ENCODE measurements around the gene MICALL2.
A peak's percentile ranks its signal among the peaks of the same experiment; 100 is the strongest.

The MICALL2 gene

GRCh38 chr7:1458683-1459511, at the start of gene MICALL2:
MICALL2 (minus strand) TSS chr7:1459470; CDS start chr7:1459326, 144 bp downstream.
- no peak for DNase-seq

GRCh38 chr7:1508277-1508758, 49.0 kb upstream of the MICALL2 start:
- no peak for DNase-seq

DNA sequence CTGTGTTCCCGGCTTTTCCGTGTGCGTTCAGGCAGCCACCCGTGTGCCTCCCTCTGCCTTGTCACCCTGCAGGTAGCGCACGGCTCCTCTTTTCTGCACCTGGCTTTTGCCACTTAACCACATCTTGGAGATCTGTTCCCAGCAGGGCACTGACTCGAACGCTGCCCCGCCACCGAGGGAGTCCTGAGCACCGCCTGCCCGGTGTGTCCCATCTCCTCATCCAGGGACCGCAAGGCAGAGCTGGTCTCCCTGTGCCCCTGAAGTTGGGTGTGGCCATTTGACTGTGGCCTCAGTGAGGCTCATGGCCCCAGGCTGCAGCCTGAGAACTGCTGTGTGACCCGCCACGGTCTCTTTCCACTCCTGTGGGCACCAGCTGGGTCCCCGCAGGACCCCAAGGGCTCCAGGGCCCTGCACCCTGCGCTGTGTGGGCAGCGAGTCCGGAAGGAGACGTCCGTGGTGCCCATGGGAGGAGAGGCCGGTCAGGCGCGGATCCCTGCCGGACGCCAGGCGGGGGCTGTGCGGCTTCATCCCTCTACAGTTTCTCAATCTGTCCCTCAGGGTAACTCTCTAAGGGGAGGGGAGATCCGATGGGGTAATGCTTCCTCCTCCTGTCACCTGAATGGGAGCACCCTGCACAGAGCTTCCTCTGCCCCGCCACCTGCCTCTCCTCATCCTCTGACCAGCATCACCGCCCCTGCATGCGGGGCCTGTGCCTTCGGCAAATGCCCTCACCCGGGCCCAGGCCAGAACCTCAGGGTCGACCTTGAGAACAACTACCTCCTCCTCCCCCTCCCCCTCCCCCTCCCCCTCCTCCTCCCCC, 46.7 kb upstream of the MICALL2 start:
- no peak for DNase-seq

DNA sequence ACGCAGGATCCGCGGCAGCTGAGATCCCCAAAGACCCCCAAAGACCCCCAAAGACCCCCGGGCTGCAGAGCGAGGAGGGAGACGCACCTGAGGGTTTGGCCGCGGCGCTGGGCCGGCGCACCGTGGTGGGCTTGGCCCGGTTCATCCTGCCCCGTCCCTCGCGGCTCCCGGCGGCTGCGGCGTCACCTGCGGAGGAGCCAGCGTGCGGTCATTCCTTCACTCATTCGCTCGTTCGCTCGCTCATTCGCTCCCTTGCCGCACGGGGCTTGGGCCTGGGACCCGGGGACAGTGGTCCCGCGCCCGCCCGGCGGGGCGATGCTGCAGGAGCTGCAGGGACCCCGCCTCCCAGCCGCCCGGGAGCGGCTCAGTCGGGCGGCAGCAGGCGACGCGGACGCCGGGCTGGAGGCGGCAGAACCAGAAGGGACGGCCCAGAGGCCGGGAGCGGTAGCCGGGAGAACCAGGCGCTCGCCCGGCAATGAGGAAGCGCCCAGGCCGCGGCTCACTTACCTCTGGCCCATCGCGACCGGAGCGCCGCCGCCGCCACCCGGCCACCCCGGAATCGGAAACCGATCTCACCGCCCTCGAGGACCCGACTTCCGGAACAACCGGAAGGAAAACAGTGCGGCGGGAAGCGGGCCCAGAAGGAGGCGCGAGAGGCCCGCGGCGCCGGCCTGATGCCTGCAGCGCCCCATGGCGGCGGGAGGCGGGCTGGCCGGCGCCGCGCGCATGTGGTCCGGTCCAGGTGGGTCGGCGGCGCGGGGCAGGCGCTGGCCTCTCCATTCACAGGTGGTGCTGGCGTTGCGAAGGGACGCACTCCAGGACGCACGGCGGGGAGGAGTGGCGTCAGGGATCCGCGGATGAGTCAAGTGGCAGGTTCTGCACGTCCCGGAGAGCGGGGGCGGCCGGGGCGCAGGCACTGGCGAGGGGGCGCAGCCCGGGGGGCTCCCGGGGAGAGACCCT, 44.8 kb upstream of the MICALL2 start, which contains the start of gene INTS1:
INTS1 (minus strand) TSS at position 574 of the 960 bp plus-strand sequence; CDS start at position 145, 429 bp downstream.
- peak; percentile 70 for DNase-seq

- DNase-seq = no peak
These were observed 44.1 kb upstream of the MICALL2 start for GRCh38 chr7:1503390-1503789.

DNA sequence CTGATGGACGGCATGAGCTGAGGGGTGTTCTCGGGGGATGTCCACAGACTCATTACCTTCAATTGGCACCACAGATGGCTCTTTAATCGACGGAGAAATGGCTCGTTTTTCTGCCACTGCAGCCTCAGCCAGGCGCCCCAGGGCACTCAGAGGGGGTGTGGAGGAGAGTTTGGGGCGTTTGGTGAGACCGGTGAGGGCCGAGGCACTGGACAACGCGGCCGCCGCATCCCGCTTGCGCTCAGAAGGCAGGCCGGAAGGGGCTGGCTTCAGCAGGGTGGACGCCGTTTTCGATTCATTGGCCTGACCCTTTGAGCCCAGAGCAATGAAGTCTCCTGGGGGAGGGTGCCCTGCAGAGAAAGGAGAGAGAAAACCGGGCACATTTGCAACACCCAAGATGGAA, 43.6 kb upstream of the MICALL2 start:
- no peak for DNase-seq

DNA sequence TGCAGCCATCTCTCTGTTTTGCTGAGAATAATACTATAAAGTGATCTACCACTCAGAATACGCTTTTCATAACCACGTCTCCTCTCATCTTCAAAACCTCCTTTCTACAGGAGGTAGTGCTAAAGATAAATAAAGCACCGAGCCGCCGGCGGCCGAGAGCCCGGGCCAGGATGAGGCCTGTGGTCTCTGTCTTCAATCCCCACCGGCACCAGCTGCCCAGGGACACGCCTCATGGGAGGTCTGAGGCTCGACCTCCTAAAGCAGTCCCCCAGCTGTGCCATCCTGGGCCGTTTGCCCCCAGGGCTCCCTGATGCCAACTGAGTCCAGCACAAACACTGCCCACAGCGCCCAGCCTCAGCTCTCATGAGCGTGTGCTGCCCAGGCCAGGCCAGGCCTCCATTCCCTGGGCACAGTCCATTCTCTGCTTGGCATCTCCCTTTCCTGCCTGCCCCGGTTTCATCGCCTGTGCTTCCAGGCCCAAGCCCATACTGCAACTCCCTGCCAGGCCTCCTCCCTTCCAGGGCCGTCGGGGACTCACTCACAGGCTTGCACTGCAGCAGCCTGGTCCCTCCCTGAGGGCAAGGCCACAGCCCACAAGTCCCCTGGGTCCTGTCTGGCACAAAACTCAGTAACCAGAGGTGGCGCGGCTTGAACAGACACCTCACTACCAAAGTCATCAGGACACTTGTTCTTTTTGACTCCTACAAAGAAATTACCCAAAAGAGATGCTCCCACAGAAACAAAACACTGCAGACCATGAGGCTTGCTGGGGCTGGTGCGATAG, 42.4 kb upstream of the MICALL2 start:
- no peak for DNase-seq

DNA sequence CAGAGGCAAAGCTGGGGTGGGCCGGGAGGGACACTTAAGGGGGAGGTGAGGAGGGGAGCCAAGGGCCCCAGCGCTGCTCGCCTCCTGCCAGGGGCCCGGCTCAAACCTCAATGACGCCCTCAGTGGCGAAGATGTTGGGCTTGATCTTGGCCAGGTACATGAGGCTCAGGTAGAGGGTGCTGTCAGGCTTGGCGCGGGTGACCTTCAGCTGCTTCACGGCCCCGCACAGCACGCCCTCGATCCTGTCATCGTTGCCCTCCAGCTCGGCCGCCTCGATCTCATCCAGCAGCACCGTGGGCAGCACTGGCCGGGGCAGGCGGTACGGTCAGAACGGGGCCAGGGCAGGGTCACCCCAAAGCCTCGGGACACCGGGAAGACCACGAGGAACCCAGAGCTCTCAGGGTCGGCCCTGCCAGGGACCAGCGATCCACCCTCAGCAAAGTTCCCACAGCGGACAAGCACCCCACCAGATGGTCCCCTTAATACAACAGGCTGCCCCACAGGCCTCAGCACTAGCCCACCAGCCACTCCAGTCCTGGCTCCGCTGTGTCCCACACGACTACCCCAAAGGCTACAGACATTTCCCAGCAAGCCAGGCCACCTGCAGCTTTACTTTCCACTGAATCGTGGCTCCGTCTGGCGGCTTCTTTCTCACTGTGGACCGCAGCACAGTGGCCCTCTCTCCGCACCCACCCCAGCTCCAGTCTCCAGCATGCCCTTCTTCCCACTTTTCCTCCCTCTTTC, 41.0 kb upstream of the MICALL2 start:
- DNase-seq = no peak

GRCh38 chr7:1499367-1500029, 40.2 kb upstream of the MICALL2 start:
- DNase-seq = no peak

GRCh38 chr7:1498370-1499305, 39.4 kb upstream of the MICALL2 start:
- DNase-seq = no peak

GRCh38 chr7:1497293-1497927, 38.1 kb upstream of the MICALL2 start:
- DNase-seq = no peak

- no peak for DNase-seq
These were observed 37.4 kb upstream of the MICALL2 start for GRCh38 chr7:1496531-1497292.

DNA sequence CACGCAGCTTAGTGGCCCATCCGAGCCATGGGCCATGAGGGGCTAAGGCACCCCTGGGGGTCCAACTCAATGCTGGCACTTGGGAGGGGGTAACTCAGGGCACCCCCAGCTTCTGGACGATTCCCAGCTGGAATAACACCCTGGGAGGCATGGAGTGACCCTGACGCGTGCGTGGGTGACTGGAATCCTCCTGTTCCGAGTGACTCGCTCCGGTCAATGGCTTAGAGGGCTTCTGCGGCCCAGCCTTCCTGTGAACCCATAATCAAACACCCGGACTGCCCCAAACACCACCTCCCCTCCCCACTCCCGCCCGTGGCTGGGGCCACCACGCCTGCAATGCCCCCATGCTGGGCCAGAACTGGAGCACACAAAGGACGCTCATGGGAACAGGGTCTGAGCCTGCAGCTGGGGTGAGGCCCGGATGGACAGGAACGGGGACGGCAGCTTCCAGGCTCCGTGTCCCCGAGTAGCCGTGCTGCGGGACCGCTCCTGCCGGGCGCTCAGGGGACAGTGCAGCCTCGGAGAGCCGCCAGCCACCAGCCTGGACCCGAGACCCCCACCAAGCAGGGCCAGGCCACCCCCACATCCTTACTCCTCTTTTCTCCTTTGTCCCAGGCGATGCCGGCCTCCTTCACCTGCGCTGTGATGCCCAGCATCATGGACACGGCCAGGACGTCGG, 36.4 kb upstream of the MICALL2 start:
- DNase-seq = no peak

DNA sequence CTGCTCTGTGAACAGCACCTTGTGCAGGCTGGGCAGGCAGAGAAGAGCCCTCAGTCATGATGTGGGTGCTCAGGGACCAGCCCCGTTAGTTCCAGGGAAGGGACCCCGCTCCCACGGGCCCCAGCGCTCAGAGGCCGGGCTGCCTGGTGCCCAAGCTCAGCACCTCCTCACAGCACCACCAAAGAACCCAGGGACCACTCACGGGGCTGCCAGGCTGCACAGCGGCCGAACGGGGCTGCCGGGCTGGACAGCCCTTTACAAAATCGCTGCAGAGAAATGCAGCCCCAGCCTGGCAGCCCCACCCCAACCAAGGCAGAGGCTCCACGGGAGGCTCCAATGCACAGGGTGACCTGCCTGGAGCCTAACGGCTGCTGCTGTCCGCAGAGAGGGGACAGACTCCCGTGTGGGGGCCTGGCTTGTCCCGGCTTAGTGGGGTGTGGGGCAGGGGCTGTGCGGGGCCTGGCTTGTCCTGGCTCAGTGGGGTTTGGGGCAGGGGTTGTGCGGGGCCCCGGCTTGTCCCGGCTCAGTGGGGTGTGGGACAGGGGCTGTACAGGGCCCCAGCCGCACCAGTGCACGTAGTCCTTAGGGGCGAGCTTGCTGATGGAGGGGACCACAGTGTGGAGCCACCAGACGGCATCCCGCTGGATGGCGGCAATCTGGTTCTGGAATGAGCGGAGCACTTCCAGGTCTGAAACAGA, 35.7 kb upstream of the MICALL2 start:
- DNase-seq = no peak

DNA sequence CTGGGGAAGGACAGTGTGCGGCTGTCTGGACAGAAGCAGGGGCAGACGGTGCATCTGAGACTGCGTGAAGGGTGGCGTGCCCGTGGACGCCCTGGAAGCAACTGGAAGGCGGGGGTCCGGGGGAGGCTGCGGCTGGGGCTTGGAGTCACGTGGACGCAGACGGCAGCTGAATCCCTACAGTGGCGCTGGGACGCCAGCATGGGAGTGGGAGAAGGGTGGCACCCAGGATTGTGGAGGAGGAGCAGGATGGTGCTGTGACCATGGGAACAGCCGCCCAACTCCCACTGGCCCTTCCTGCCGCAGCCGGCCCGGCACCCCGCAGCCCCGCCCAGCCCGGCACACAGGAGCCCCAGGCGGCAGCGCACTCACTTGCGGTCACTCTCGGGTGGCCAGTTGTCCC, 35.2 kb upstream of the MICALL2 start:
- no peak for DNase-seq

- no peak for DNase-seq
These were observed 34.3 kb upstream of the MICALL2 start for GRCh38 chr7:1493571-1493970.

- no peak for DNase-seq
These were observed 33.9 kb upstream of the MICALL2 start for GRCh38 chr7:1493129-1493528.
